Large intestine (tissue), 3 donors: ENCODE measurements around the gene DCP1A. TPM values are rescaled to one million over a fixed set of nuclear protein-coding genes. Genes with fewer than 3 reads are reported as not detected.
"Not testable (repeated sequence)": the region's sequence is repeated elsewhere in the genome, so short reads cannot be mapped to it uniquely, and the experiment has no call there.

Experiments
- DNase-seq, 2 donors: peaks; one replicate each; pipeline versions ENCODE4 v3.0.0 to v3.0.0-alpha.2; 2013
- H3K27ac ChIP-seq: one replicate; pipeline ENCODE4 v1.5.1; 2013; ENCODE audit warnings: low read length
- H3K27me3 ChIP-seq: 2 replicates; pipeline ENCODE4 v1.6.1; 2013; ENCODE audit warnings: low read length; ENCODE audit not compliant: control insufficient read depth, insufficient read depth
- H3K36me3 ChIP-seq: 2 replicates; pipeline ENCODE4 v1.6.1; 2013; ENCODE audit warnings: low read length; ENCODE audit not compliant: control insufficient read depth, insufficient read depth
- H3K4me1 ChIP-seq: one replicate; pipeline ENCODE4 v1.6.1; 2013; ENCODE audit warnings: low read length; ENCODE audit not compliant: control insufficient read depth, insufficient read depth
- H3K4me3 ChIP-seq: one replicate; pipeline ENCODE4 v1.5.1; 2013; ENCODE audit warnings: low read length
- H3K9me3 ChIP-seq: one replicate; pipeline ENCODE4 v1.6.1; 2013; ENCODE audit warnings: mild to moderate bottlenecking, low read depth, low read length, moderate library complexity; ENCODE audit not compliant: control insufficient read depth
- WGBS: methylation state at CpG from one replicate; pipeline ENCODE4 v1.1.5; 2013; ENCODE audit warnings: low lambda C conversion rate; ENCODE audit not compliant: insufficient coverage; 5-methylcytosine and 5-hydroxymethylcytosine counted together
- polyA plus RNA-seq: library from polyadenylated mRNA; unstranded; fragments of 120-200 nt; gene quantifications from one replicate; pipeline ENCODE4 v1.2.1, GENCODE V29; 2013

DCP1A gene
- polyA plus RNA-seq, 1 donor = 22.7 TPM

GRCh38 chr3:53331871-53332270, 15.5 kb downstream of the DCP1A start:
- Histone ChIP-seq H3K4me1 (no peaks in the 10 kb centered on the region), H3K9me3 (no peaks in the 10 kb centered on the region), H3K27me3 (no peaks in the 10 kb centered on the region), H3K27ac (no peak overlapping the region), H3K4me3 (no peak overlapping the region), H3K36me3 (peaks cover 29% of the 10 kb centered on the region)
- no peak for DNase-seq
- WGBS = no CpG with 5 or more reads among the region's 1 CpG

GRCh38 chr3:53329897-53330296, 17.4 kb downstream of the DCP1A start:
- WGBS = no CpG with 5 or more reads among the region's 1 CpG
- peaks cover 27% of the 10 kb centered on the region for H3K36me3 ChIP-seq

GRCh38 chr3:53328746-53329145, 18.6 kb downstream of the DCP1A start:
- Histone ChIP-seq H3K36me3 (peaks cover 23% of the 10 kb centered on the region), H3K9me3 (no peaks in the 10 kb centered on the region), H3K27ac (peak overlapping the region; percentile 14), H3K4me3 (no peak overlapping the region), H3K27me3 (no peaks in the 10 kb centered on the region), H3K4me1 (no peaks in the 10 kb centered on the region)
- peak in 1 of 2 donors; percentile 52 for DNase-seq
- 43% methylated on average over 1 of the region's 5 CpGs for WGBS

More at GRCh38 chr3:53329897-53330296, 17.4 kb downstream of the DCP1A start:
- Histone ChIP-seq H3K4me1 (no peaks in the 10 kb centered on the region), H3K27me3 (no peaks in the 10 kb centered on the region), H3K9me3 (no peaks in the 10 kb centered on the region), H3K4me3 (no peak overlapping the region), H3K27ac (no peak overlapping the region)
- no peak for DNase-seq

GRCh38 chr3:53327986-53328385, 19.4 kb downstream of the DCP1A start:
- H3K4me3 ChIP-seq = not testable (repeated sequence)

GRCh38 chr3:53324105-53324504, 23.2 kb downstream of the DCP1A start:
- Histone ChIP-seq H3K4me3 (no peak overlapping the region), H3K36me3 (peaks cover 16% of the 10 kb centered on the region), H3K27me3 (no peaks in the 10 kb centered on the region), H3K27ac (no peak overlapping the region), H3K4me1 (no peaks in the 10 kb centered on the region), H3K9me3 (no peaks in the 10 kb centered on the region)
- DNase-seq = no peak
- WGBS = no CpG with 5 or more reads among the region's 5 CpGs

More at GRCh38 chr3:53327986-53328385, 19.4 kb downstream of the DCP1A start:
- Histone ChIP-seq H3K36me3 (peaks cover 17% of the 10 kb centered on the region), H3K27ac (peak overlapping the region; percentile 14)
- WGBS = 100% methylated on average over 1 of the region's 6 CpGs
- peak in 1 of 2 donors; percentile 50 for DNase-seq
- not testable (repeated sequence) for H3K27me3 ChIP-seq, H3K9me3 ChIP-seq, H3K4me1 ChIP-seq

- no CpG with 5 or more reads among the region's 5 CpGs for WGBS
- H3K27ac ChIP-seq = no peak overlapping the region
- peaks cover 22% of the 10 kb centered on the region for H3K36me3 ChIP-seq
- no peaks in the 10 kb centered on the region for H3K27me3 ChIP-seq
- H3K4me1 ChIP-seq = no peaks in the 10 kb centered on the region
- no peak overlapping the region for H3K4me3 ChIP-seq
- DNase-seq = no peak
- H3K9me3 ChIP-seq = no peaks in the 10 kb centered on the region
These were observed 26.6 kb downstream of the DCP1A start for GRCh38 chr3:53320697-53321096.

- peaks cover 21% of the 10 kb centered on the region for H3K36me3 ChIP-seq
These were observed 28.8 kb downstream of the DCP1A start for GRCh38 chr3:53318522-53318921.

GRCh38 chr3:53312832-53313231, 34.5 kb downstream of the DCP1A start:
- Histone ChIP-seq H3K27ac (no peak overlapping the region), H3K9me3 (no peaks in the 10 kb centered on the region), H3K4me1 (no peaks in the 10 kb centered on the region), H3K36me3 (peaks cover 45% of the 10 kb centered on the region), H3K27me3 (no peaks in the 10 kb centered on the region), H3K4me3 (no peak overlapping the region)
- no CpG with 5 or more reads among the region's 1 CpG for WGBS
- no peak for DNase-seq

More at GRCh38 chr3:53318522-53318921, 28.8 kb downstream of the DCP1A start:
- Histone ChIP-seq H3K4me1 (no peaks in the 10 kb centered on the region), H3K27ac (no peak overlapping the region), H3K9me3 (no peaks in the 10 kb centered on the region), H3K27me3 (no peaks in the 10 kb centered on the region), H3K4me3 (no peak overlapping the region)
- DNase-seq = no peak
- no CpG with 5 or more reads among the region's 3 CpGs for WGBS

- no peak overlapping the region for H3K27ac ChIP-seq
- peaks cover 48% of the 10 kb centered on the region for H3K36me3 ChIP-seq
- no CpG with 5 or more reads among the region's 3 CpGs for WGBS
- H3K27me3 ChIP-seq = no peaks in the 10 kb centered on the region
- no peak overlapping the region for H3K4me3 ChIP-seq
- no peaks in the 10 kb centered on the region for H3K4me1 ChIP-seq
- no peaks in the 10 kb centered on the region for H3K9me3 ChIP-seq
- no peak for DNase-seq
These were observed 35.5 kb downstream of the DCP1A start for GRCh38 chr3:53311882-53312281.

GRCh38 chr3:53303957-53304356, 43.4 kb downstream of the DCP1A start:
- no CpG with 5 or more reads among the region's 3 CpGs for WGBS
- Histone ChIP-seq H3K4me3 (no peak overlapping the region), H3K9me3 (no peaks in the 10 kb centered on the region), H3K4me1 (no peaks in the 10 kb centered on the region), H3K27ac (no peak overlapping the region), H3K27me3 (no peaks in the 10 kb centered on the region), H3K36me3 (peaks cover 45% of the 10 kb centered on the region)
- DNase-seq = no peak

- H3K36me3 ChIP-seq = peaks cover 45% of the 10 kb centered on the region
- no peak for DNase-seq
- H3K9me3 ChIP-seq = no peaks in the 10 kb centered on the region
- H3K27me3 ChIP-seq = no peaks in the 10 kb centered on the region
- 67% methylated on average over 1 of the region's 3 CpGs for WGBS
- no peak overlapping the region for H3K27ac ChIP-seq
- H3K4me3 ChIP-seq = no peak overlapping the region
- no peaks in the 10 kb centered on the region for H3K4me1 ChIP-seq
These were observed 43.8 kb downstream of the DCP1A start for GRCh38 chr3:53303549-53303948.
